RKO (cell line): ENCODE data around the gene SHISAL2A.
A peak's percentile ranks its signal among the peaks of the same experiment; 100 is the strongest.
"Not testable (repeated sequence)": the region's sequence is repeated elsewhere in the genome, so short reads cannot be mapped to it uniquely, and the experiment has no call there.

ENCODE experiments used
- DNase-seq: peaks from one replicate; pipeline ENCODE4 v3.0.0-alpha.2; 2016; ENCODE audit warnings: low spot score

The SHISAL2A gene

GRCh38 chr1:52684545-52684944 lies 51.6 kb downstream of the SHISAL2A start:
- DNase-seq = no peak

GRCh38 chr1:52686261-52686751 lies 53.3 kb downstream of the SHISAL2A start:
- peak; percentile 46 for DNase-seq

- DNase-seq = no peak
Measured at GRCh38 chr1:52686830-52687229, 53.9 kb downstream of the SHISAL2A start.

- no peak for DNase-seq
Measured at GRCh38 chr1:52691821-52692220, 58.9 kb downstream of the SHISAL2A start.

- DNase-seq = no peak
Measured at GRCh38 chr1:52692697-52693096, 59.7 kb downstream of the SHISAL2A start.

GRCh38 chr1:52693351-52693750 lies 60.4 kb downstream of the SHISAL2A start:
- not testable (repeated sequence) for DNase-seq

- DNase-seq = no peak
Measured at GRCh38 chr1:52693843-52694242, 60.9 kb downstream of the SHISAL2A start.

- DNase-seq = no peak
Measured at GRCh38 chr1:52695627-52696026, 62.7 kb downstream of the SHISAL2A start.

- DNase-seq = peak; percentile 86
Measured at GRCh38 chr1:52697795-52698674, 65.1 kb downstream of the SHISAL2A start, which contains the start of gene COA7. Gene COA7, minus strand, starts transcription at chr1:52698347. Its CDS starts 21 bp downstream, at chr1:52698326.

GRCh38 chr1:52702886-52703787 lies 70.2 kb downstream of the SHISAL2A start:
- no peak for DNase-seq

- no peak for DNase-seq
Measured at GRCh38 chr1:52706136-52706670, 73.2 kb downstream of the SHISAL2A start.
